Hypothalamus (tissue), 51 donors: ENCODE data around the gene LRRC18.
A peak's percentile ranks its signal among the peaks of the same experiment; 100 is the strongest.

Experiments
- DNase-seq, 51 donors: peaks; one replicate each; lab custom pipeline; 2025; lab: John Stamatoyannopoulos, UW

Gene LRRC18

GRCh38 chr10:48923748-48924147 lies 15.9 kb downstream of the LRRC18 start:
- DNase-seq: no peak

GRCh38 chr10:48913674-48914073 lies 26.0 kb downstream of the LRRC18 start:
- no peak for DNase-seq

- no peak for DNase-seq
Measured at GRCh38 chr10:48910548-48910947, 29.1 kb downstream of the LRRC18 start.

GRCh38 chr10:48907730-48908129 lies 31.9 kb downstream of the LRRC18 start:
- no peak for DNase-seq

- DNase-seq: no peak
Measured at GRCh38 chr10:48906841-48907240, 32.8 kb downstream of the LRRC18 start.

GRCh38 chr10:48905311-48905710 lies 34.3 kb downstream of the LRRC18 start:
- no peak for DNase-seq

- no peak for DNase-seq
Measured at GRCh38 chr10:48904861-48905260, 34.8 kb downstream of the LRRC18 start.

- DNase-seq: no peak
Measured at GRCh38 chr10:48903151-48903550, 36.5 kb downstream of the LRRC18 start.

GRCh38 chr10:48902096-48902495 lies 37.5 kb downstream of the LRRC18 start:
- DNase-seq: no peak

GRCh38 chr10:48901319-48901718 lies 38.3 kb downstream of the LRRC18 start:
- no peak for DNase-seq

GRCh38 chr10:48900371-48900801 lies 39.3 kb downstream of the LRRC18 start:
- no peak for DNase-seq

- no peak for DNase-seq
Measured at GRCh38 chr10:48899781-48900180, 39.9 kb downstream of the LRRC18 start.

GRCh38 chr10:48898426-48898825 lies 41.2 kb downstream of the LRRC18 start:
- DNase-seq: no peak

GRCh38 chr10:48897441-48897790 lies 42.2 kb downstream of the LRRC18 start:
- DNase-seq: no peak

GRCh38 chr10:48896756-48897440 lies 42.7 kb downstream of the LRRC18 start:
- DNase-seq: no peak

- DNase-seq: no peak
Measured at GRCh38 chr10:48895803-48896195, 43.8 kb downstream of the LRRC18 start.

- no peak for DNase-seq
Measured at GRCh38 chr10:48894911-48895802, 44.5 kb downstream of the LRRC18 start.

GRCh38 chr10:48890888-48891850 lies 48.5 kb downstream of the LRRC18 start:
- no peak for DNase-seq

GRCh38 chr10:48887982-48888381 lies 51.7 kb downstream of the LRRC18 start:
- DNase-seq: no peak

GRCh38 chr10:48885376-48885775 lies 54.3 kb downstream of the LRRC18 start:
- peak in 1 of 51 donors; percentile 7 for DNase-seq
